ENCODE results near the gene SFN.

- no peak for TF ChIP-seq POLR2A (IDR thresholded peaks at IDR 0.05)
- TF ChIP-seq CTCF (IDR thresholded peaks at IDR 0.05) = no peak
Observed at GRCh38 chr1:26857473-26858060, 5.4 kb upstream of the SFN start.

Data from testis (tissue), 2 donors.